Measurements from ENCODE around the gene NTNG1. TPM values are rescaled to one million over a fixed set of nuclear protein-coding genes. Genes with fewer than 3 reads are reported as not detected.

NTNG1 gene
- total and polyA plus RNA-seq, 10 of the 15 experiments (the other 5 are each of a cell fraction or from before 2014, with no cell fraction given) = 0.18 to 2.3 (median 1.1) TPM; not detected in 1

Small RNA genes lying within 50 kb of the gene (small RNA-seq; reads per million reads assigned to genes)
- gene AC114491.1 = 0.12 reads per million

Other genes starting within 250 kb of the NTNG1 start
- 33.8 and 34.3 TPM in 2 replicates for gene PRMT6, start 84.4 kb upstream of the NTNG1 start, total RNA-seq (2014; rRNA removed)
- gene PRMT6, start 84.4 kb upstream of the NTNG1 start, total RNA-seq (2014; rRNA removed; fragmentation: Illumina TruSeq; extraction: Trizol) = 21.0 and 21.2 TPM in 2 replicates
- 29.9 and 32.8 TPM in 2 replicates for gene PRMT6, start 84.4 kb upstream of the NTNG1 start, total RNA-seq (2021)
- gene PRMT6, start 84.4 kb upstream of the NTNG1 start, polyA plus RNA-seq (2011; rRNA removed) = 18.6 and 19.7 TPM in 2 replicates
- 26.9 TPM in 2 replicates for gene PRMT6, start 84.4 kb upstream of the NTNG1 start, polyA plus RNA-seq (2014; fragmentation: Illumina TruSeq; extraction: Trizol)
- gene PRMT6, start 84.4 kb upstream of the NTNG1 start, polyA plus RNA-seq (2014; fragmentation: Nextera tagmentation; extraction: Ambion mirVana) = 10 to 100 TPM in 1 of 2 experiments, 1 to 10 TPM in 1; 6.0 to 10.5 TPM
- 23.8 and 25.7 TPM in 2 replicates for gene PRMT6, start 84.4 kb upstream of the NTNG1 start, polyA plus RNA-seq (2014; rRNA removed)
- gene PRMT6, start 84.4 kb upstream of the NTNG1 start, polyA plus RNA-seq (2016; fragmentation: Nextera tagmentation; extraction: Ambion mirVana) = 10 to 100 TPM; 37.9 to 38.6 TPM